ENCODE measurements around the gene CCDC12.

CCDC12 gene

GRCh38 chr3:46926039-46926438 lies 50.5 kb downstream of the CCDC12 start:
- Histone ChIP-seq H3K9me3 (ENCODE audit: control insufficient read depth, low read length) (no peaks in the 10 kb centered on the region), H3K27me3 (replicated peaks; ENCODE audit: control insufficient read depth, insufficient read depth, low read length, poor library complexity, severe bottlenecking) (no peaks in the 10 kb centered on the region), H3K27ac (ENCODE audit: insufficient read depth, low read length, poor library complexity, severe bottlenecking) (no peak overlapping the region), H3K36me3 (ENCODE audit: control insufficient read depth, insufficient read depth, low read length) (peaks cover 51% of the 10 kb centered on the region), H3K4me1 (ENCODE audit: control insufficient read depth, insufficient read depth, low read length, poor library complexity, severe bottlenecking) (peaks cover 23% of the 10 kb centered on the region), H3K4me3 (ENCODE audit: insufficient read depth, low read depth, low read length, poor library complexity, severe bottlenecking) (no peak overlapping the region)
- no peak for DNase-seq

- Histone ChIP-seq H3K27me3 (replicated peaks; ENCODE audit: control insufficient read depth, insufficient read depth, low read length, poor library complexity, severe bottlenecking) (no peaks in the 10 kb centered on the region), H3K27ac (ENCODE audit: insufficient read depth, low read length, poor library complexity, severe bottlenecking) (no peak overlapping the region), H3K4me3 (ENCODE audit: insufficient read depth, low read depth, low read length, poor library complexity, severe bottlenecking) (no peak overlapping the region), H3K4me1 (ENCODE audit: control insufficient read depth, insufficient read depth, low read length, poor library complexity, severe bottlenecking) (peaks cover 20% of the 10 kb centered on the region), H3K36me3 (ENCODE audit: control insufficient read depth, insufficient read depth, low read length) (peaks cover 56% of the 10 kb centered on the region), H3K9me3 (ENCODE audit: control insufficient read depth, low read length) (no peaks in the 10 kb centered on the region)
- no peak for DNase-seq
Observed at GRCh38 chr3:46925585-46925934, 51.0 kb downstream of the CCDC12 start.

- H3K9me3 ChIP-seq (ENCODE audit: control insufficient read depth, low read length): no peaks in the 10 kb centered on the region
- peaks cover 61% of the 10 kb centered on the region for H3K36me3 ChIP-seq (ENCODE audit: control insufficient read depth, insufficient read depth, low read length)
- no peak overlapping the region for H3K27ac ChIP-seq (ENCODE audit: insufficient read depth, low read length, poor library complexity, severe bottlenecking)
- H3K27me3 ChIP-seq (replicated peaks; ENCODE audit: control insufficient read depth, insufficient read depth, low read length, poor library complexity, severe bottlenecking): no peaks in the 10 kb centered on the region
- peaks cover 20% of the 10 kb centered on the region for H3K4me1 ChIP-seq (ENCODE audit: control insufficient read depth, insufficient read depth, low read length, poor library complexity, severe bottlenecking)
- DNase-seq: no peak
- H3K4me3 ChIP-seq (ENCODE audit: insufficient read depth, low read depth, low read length, poor library complexity, severe bottlenecking): no peak overlapping the region
Observed at GRCh38 chr3:46924921-46925584, 51.5 kb downstream of the CCDC12 start.

GRCh38 chr3:46923559-46924350 lies 52.8 kb downstream of the CCDC12 start:
- Histone ChIP-seq H3K4me1 (ENCODE audit: control insufficient read depth, insufficient read depth, low read length, poor library complexity, severe bottlenecking) (peaks cover 20% of the 10 kb centered on the region), H3K36me3 (ENCODE audit: control insufficient read depth, insufficient read depth, low read length) (peaks cover 68% of the 10 kb centered on the region), H3K9me3 (ENCODE audit: control insufficient read depth, low read length) (no peaks in the 10 kb centered on the region), H3K27ac (ENCODE audit: insufficient read depth, low read length, poor library complexity, severe bottlenecking) (no peak overlapping the region), H3K27me3 (replicated peaks; ENCODE audit: control insufficient read depth, insufficient read depth, low read length, poor library complexity, severe bottlenecking) (no peaks in the 10 kb centered on the region), H3K4me3 (ENCODE audit: insufficient read depth, low read depth, low read length, poor library complexity, severe bottlenecking) (no peak overlapping the region)
- peak in 2 of 3 donors; percentile 9 to 17 for DNase-seq

- no peaks in the 10 kb centered on the region for H3K9me3 ChIP-seq (ENCODE audit: control insufficient read depth, low read length)
- peaks cover 20% of the 10 kb centered on the region for H3K4me1 ChIP-seq (ENCODE audit: control insufficient read depth, insufficient read depth, low read length, poor library complexity, severe bottlenecking)
- H3K36me3 ChIP-seq (ENCODE audit: control insufficient read depth, insufficient read depth, low read length): peaks cover 72% of the 10 kb centered on the region
- no peak overlapping the region for H3K27ac ChIP-seq (ENCODE audit: insufficient read depth, low read length, poor library complexity, severe bottlenecking)
- no peak overlapping the region for H3K4me3 ChIP-seq (ENCODE audit: insufficient read depth, low read depth, low read length, poor library complexity, severe bottlenecking)
- H3K27me3 ChIP-seq (replicated peaks; ENCODE audit: control insufficient read depth, insufficient read depth, low read length, poor library complexity, severe bottlenecking): no peaks in the 10 kb centered on the region
- no peak for DNase-seq
Observed at GRCh38 chr3:46922871-46923558, 53.5 kb downstream of the CCDC12 start.

GRCh38 chr3:46922426-46922825 lies 54.1 kb downstream of the CCDC12 start:
- DNase-seq: no peak
- H3K4me1 ChIP-seq (ENCODE audit: control insufficient read depth, insufficient read depth, low read length, poor library complexity, severe bottlenecking): peaks cover 15% of the 10 kb centered on the region

GRCh38 chr3:46921871-46922271 lies 54.7 kb downstream of the CCDC12 start:
- Histone ChIP-seq H3K4me1 (ENCODE audit: control insufficient read depth, insufficient read depth, low read length, poor library complexity, severe bottlenecking) (peaks cover 10% of the 10 kb centered on the region), H3K27me3 (replicated peaks; ENCODE audit: control insufficient read depth, insufficient read depth, low read length, poor library complexity, severe bottlenecking) (no peaks in the 10 kb centered on the region), H3K9me3 (ENCODE audit: control insufficient read depth, low read length) (no peaks in the 10 kb centered on the region), H3K27ac (ENCODE audit: insufficient read depth, low read length, poor library complexity, severe bottlenecking) (no peak overlapping the region), H3K4me3 (ENCODE audit: insufficient read depth, low read depth, low read length, poor library complexity, severe bottlenecking) (no peak overlapping the region), H3K36me3 (ENCODE audit: control insufficient read depth, insufficient read depth, low read length) (peaks cover 72% of the 10 kb centered on the region)
- DNase-seq: no peak

More at GRCh38 chr3:46922426-46922825, 54.1 kb downstream of the CCDC12 start:
- H3K4me3 ChIP-seq (ENCODE audit: insufficient read depth, low read depth, low read length, poor library complexity, severe bottlenecking): no peak overlapping the region
- no peak overlapping the region for H3K27ac ChIP-seq (ENCODE audit: insufficient read depth, low read length, poor library complexity, severe bottlenecking)
- peaks cover 72% of the 10 kb centered on the region for H3K36me3 ChIP-seq (ENCODE audit: control insufficient read depth, insufficient read depth, low read length)
- H3K9me3 ChIP-seq (ENCODE audit: control insufficient read depth, low read length): no peaks in the 10 kb centered on the region
- H3K27me3 ChIP-seq (replicated peaks; ENCODE audit: control insufficient read depth, insufficient read depth, low read length, poor library complexity, severe bottlenecking): no peaks in the 10 kb centered on the region

- H3K4me1 ChIP-seq (ENCODE audit: control insufficient read depth, insufficient read depth, low read length, poor library complexity, severe bottlenecking): peaks cover 2% of the 10 kb centered on the region
- DNase-seq: no peak
Observed at GRCh38 chr3:46921041-46921440, 55.5 kb downstream of the CCDC12 start.

GRCh38 chr3:46918634-46919033 lies 57.9 kb downstream of the CCDC12 start:
- Histone ChIP-seq H3K27me3 (replicated peaks; ENCODE audit: control insufficient read depth, insufficient read depth, low read length, poor library complexity, severe bottlenecking) (no peaks in the 10 kb centered on the region), H3K4me3 (ENCODE audit: insufficient read depth, low read depth, low read length, poor library complexity, severe bottlenecking) (no peak overlapping the region), H3K4me1 (ENCODE audit: control insufficient read depth, insufficient read depth, low read length, poor library complexity, severe bottlenecking) (peaks cover 4% of the 10 kb centered on the region), H3K9me3 (ENCODE audit: control insufficient read depth, low read length) (no peaks in the 10 kb centered on the region), H3K27ac (ENCODE audit: insufficient read depth, low read length, poor library complexity, severe bottlenecking) (no peak overlapping the region), H3K36me3 (ENCODE audit: control insufficient read depth, insufficient read depth, low read length) (peaks cover 46% of the 10 kb centered on the region)
- no peak for DNase-seq

More at GRCh38 chr3:46921041-46921440, 55.5 kb downstream of the CCDC12 start:
- peaks cover 70% of the 10 kb centered on the region for H3K36me3 ChIP-seq (ENCODE audit: control insufficient read depth, insufficient read depth, low read length)
- H3K27ac ChIP-seq (ENCODE audit: insufficient read depth, low read length, poor library complexity, severe bottlenecking): no peak overlapping the region
- H3K9me3 ChIP-seq (ENCODE audit: control insufficient read depth, low read length): no peaks in the 10 kb centered on the region
- H3K4me3 ChIP-seq (ENCODE audit: insufficient read depth, low read depth, low read length, poor library complexity, severe bottlenecking): no peak overlapping the region
- H3K27me3 ChIP-seq (replicated peaks; ENCODE audit: control insufficient read depth, insufficient read depth, low read length, poor library complexity, severe bottlenecking): no peaks in the 10 kb centered on the region

GRCh38 chr3:46918202-46918601 lies 58.3 kb downstream of the CCDC12 start:
- H3K36me3 ChIP-seq (ENCODE audit: control insufficient read depth, insufficient read depth, low read length): peaks cover 42% of the 10 kb centered on the region
- DNase-seq: no peak
- peaks cover 5% of the 10 kb centered on the region for H3K4me1 ChIP-seq (ENCODE audit: control insufficient read depth, insufficient read depth, low read length, poor library complexity, severe bottlenecking)
- no peak overlapping the region for H3K27ac ChIP-seq (ENCODE audit: insufficient read depth, low read length, poor library complexity, severe bottlenecking)
- H3K27me3 ChIP-seq (replicated peaks; ENCODE audit: control insufficient read depth, insufficient read depth, low read length, poor library complexity, severe bottlenecking): no peaks in the 10 kb centered on the region
- no peaks in the 10 kb centered on the region for H3K9me3 ChIP-seq (ENCODE audit: control insufficient read depth, low read length)
- H3K4me3 ChIP-seq (ENCODE audit: insufficient read depth, low read depth, low read length, poor library complexity, severe bottlenecking): no peak overlapping the region

Measured in effector memory CD4-positive, alpha-beta T cell (primary cell).